ENCODE measurements around the gene SMARCD2.

SMARCD2 gene

GRCh38 chr17:63833026-63833740, 9.3 kb downstream of the SMARCD2 start:
- DNase-seq: no peak

- no peak for DNase-seq
These were observed 10.0 kb downstream of the SMARCD2 start for GRCh38 chr17:63832455-63832854.

- DNase-seq: no peak
These were observed 10.5 kb downstream of the SMARCD2 start for GRCh38 chr17:63832014-63832413.

- no peak for DNase-seq
These were observed 11.0 kb downstream of the SMARCD2 start for GRCh38 chr17:63831505-63831904.

GRCh38 chr17:63830904-63831491, 11.5 kb downstream of the SMARCD2 start:
- DNase-seq: no peak

GRCh38 chr17:63830278-63830677, 12.2 kb downstream of the SMARCD2 start:
- DNase-seq: no peak

GRCh38 chr17:63828936-63829335, 13.5 kb downstream of the SMARCD2 start:
- no peak for DNase-seq

GRCh38 chr17:63827801-63828221, 14.7 kb downstream of the SMARCD2 start:
- peak in 1 of 51 donors; percentile 42 for DNase-seq

GRCh38 chr17:63827002-63827800, 15.3 kb downstream of the SMARCD2 start, which contains the start of the genes FTSJ3 and PSMC5:
FTSJ3 (minus strand) TSS chr17:63827663; CDS start chr17:63826902, 761 bp downstream.
PSMC5 (plus strand) TSS chr17:63827431; CDS start chr17:63827491, 60 bp downstream.
- peak; percentile 73 to 100 (median 93) for DNase-seq

- DNase-seq: peak in 2 of 51 donors; percentile 44 to 56
These were observed 15.9 kb downstream of the SMARCD2 start for GRCh38 chr17:63826468-63827001.

- DNase-seq: no peak
These were observed 18.1 kb downstream of the SMARCD2 start for GRCh38 chr17:63824362-63824761.

GRCh38 chr17:63823659-63824331, 18.7 kb downstream of the SMARCD2 start:
- no peak for DNase-seq

- no peak for DNase-seq
These were observed 19.9 kb downstream of the SMARCD2 start for GRCh38 chr17:63822537-63822936.

GRCh38 chr17:63821804-63822203, 20.7 kb downstream of the SMARCD2 start:
- DNase-seq: no peak

- no peak for DNase-seq
These were observed 21.4 kb downstream of the SMARCD2 start for GRCh38 chr17:63820963-63821561.

GRCh38 chr17:63819585-63820537, 22.6 kb downstream of the SMARCD2 start:
- no peak for DNase-seq

- DNase-seq: no peak
These were observed 23.4 kb downstream of the SMARCD2 start for GRCh38 chr17:63819131-63819530.

GRCh38 chr17:63817736-63818385, 24.6 kb downstream of the SMARCD2 start:
- DNase-seq: no peak

GRCh38 chr17:63816669-63817068, 25.8 kb downstream of the SMARCD2 start:
- no peak for DNase-seq
